ENCODE data around the gene HCRTR1.

GRCh38 chr1:31647106-31647505, 29.6 kb downstream of the HCRTR1 start:
- no peak for TF ChIP-seq CTCF (IDR thresholded peaks at IDR 0.05; ENCODE audit: extremely low read depth in 1 of 2, insufficient read depth in 1 of 2, low read depth in 1 of 2, low read length in 2 of 2)
- no peak for TF ChIP-seq JUN (IDR thresholded peaks at IDR 0.05; ENCODE audit: borderline replicate concordance, insufficient read depth, insufficient read length, low read depth)
- no peak for TF ChIP-seq EZH2 (IDR thresholded peaks at IDR 0.05; ENCODE audit: borderline replicate concordance, low read depth, low read length, severe bottlenecking)
- no peak for TF ChIP-seq FOS (IDR thresholded peaks at IDR 0.05; ENCODE audit: borderline replicate concordance, insufficient read depth, low read length)

Measured in endothelial cell of umbilical vein (primary cell).